NCI-H226 (cell line): ENCODE results near the gene IARS1.

ENCODE experiments used
- DNase-seq: peaks from one replicate; pipeline ENCODE4 v3.0.0-alpha.2; 2015

Gene IARS1

DNA sequence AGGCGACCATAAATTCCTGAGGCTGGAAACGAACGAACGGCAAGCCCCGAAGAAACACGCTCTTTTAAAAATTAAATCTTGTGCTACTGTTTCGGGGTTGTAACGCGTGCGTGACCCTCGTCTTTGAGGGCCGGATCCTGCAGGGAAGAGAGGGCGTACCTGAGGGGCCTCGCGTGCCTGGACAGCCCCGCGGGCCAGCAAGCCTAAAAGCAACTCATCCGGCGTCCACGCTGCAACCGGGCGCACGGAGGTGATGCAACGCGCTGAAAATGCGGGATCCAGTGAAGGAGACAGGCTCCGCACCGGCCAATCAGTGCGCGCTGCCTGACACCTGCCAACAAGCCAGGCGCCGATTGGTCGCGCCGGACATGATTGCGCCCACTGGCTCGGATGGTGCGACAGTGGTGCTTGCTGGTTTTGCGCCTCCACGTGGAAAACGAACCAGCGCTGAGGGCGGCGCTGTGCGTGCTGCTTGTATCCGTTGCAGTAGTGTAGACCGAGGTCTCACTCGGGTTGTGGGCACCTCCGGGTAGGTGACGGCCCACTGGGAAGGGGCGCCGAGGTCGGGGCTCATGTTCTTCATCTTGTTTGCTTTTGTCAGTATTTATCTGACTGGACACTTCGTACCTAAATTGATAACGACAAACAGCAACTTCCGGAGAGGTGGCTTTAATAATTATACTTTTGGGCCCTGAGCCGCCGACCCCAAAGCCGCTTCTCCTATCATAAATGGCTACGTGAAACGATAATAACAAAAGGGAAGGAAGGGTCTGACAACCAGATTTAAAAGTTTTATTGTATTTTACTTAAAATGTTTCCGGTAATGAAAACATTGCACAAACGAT, at the start of gene IARS1:
IARS1 (minus strand) TSS at position 246 of the 845 bp plus-strand sequence. CDS start 4,278 bp downstream, outside the sequence.
- DNase-seq, result peak; percentile 98

DNA sequence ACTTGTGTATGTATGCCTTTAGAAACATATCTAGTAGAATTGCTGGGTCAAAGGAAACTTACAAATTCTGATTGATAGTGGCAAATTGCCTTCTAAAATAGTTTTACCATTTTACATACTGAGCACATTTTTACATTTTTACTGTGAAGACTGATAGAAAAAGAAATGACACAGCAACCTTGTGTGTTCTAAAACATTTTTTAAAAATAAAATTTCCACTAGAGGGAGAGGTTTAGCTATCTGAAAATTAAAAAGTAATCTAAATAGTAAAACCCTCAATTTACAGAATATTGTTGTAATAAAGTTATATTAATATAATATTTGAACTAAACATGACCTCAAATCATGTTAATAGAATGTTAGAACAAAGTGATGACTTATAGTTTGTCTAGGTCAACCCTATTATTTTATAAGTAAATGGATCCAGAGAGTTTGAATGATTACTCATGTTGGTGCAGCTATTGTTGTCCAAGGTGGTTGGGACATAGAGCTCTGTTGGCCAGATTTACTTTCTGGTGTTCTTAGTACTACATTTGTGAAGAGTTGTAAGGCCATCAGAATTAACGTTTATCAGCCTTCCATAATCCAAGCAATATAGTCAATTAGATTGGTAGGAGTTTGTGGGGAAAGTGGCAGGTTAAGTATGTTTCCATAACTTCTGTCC, 49.5 kb upstream of the IARS1 start:
- DNase-seq, result no peak

DNA sequence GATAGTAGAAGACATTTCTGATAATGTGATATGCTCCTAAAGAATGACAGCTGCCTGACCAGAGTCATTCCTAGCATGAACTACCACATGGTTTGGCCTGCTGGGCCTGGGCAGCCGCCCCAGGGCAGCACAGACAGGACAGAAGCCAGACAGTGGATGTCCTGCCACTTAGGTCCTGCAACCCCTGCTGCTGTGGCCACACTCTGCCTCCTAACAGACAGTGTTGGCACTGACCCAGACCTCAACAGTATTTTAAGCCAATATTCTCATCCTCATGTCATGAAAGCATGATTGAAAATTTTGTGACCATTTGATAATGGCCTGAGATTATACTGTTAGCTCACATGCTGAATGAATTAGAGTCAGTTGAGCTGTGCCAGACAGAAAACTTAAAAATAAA, 48.1 kb upstream of the IARS1 start:
- DNase-seq, result no peak

DNA sequence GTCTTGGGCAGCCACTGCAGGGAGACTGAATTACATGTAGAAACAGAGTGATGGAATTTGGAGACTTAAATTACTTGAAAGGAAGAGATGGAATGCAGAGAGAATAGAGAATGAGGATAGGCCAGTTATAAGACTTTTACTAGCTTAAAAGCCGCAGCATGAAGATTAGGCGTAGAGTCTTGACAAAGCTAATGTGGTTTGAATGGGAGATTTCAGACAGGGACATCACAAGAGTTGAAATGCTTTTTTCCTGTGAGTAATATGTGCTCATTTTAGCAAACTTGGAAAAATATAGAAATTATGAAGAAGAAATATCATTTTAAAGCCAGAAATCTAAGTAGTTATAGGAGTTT, 39.8 kb upstream of the IARS1 start:
- DNase-seq, result no peak

DNA sequence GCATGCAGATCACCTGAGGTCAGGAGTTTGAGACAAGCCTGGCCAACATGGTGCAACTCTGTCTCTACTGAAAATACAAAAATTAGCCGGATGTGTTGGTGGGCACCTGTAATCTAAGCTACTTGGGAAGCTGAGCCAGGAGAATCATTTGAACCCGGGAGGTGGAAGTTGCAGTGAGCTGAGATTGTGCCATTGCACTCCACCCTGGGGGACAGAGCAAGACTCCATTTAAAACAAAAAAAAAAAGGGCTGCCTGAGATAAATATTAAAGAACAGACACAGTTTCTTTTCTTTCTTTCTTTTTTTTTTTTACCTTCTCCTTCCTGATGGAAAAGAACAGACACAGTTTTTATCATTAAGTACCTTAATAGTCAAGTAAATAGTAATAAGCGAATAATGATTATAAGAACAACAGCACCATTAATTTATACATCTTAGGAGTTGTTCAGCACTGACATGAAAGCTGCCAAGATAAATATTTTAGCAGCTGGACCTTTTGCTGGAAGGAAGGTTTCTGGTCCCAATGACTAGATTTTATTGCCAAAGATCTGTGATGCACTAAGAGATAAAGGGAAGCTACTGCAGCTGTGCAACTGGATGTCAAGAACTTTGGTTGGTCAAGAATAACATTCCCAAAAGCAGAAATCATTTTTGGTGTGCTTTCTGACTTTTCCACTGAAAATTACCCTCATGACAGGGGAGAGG, 39.2 kb upstream of the IARS1 start:
- DNase-seq, result no peak

DNA sequence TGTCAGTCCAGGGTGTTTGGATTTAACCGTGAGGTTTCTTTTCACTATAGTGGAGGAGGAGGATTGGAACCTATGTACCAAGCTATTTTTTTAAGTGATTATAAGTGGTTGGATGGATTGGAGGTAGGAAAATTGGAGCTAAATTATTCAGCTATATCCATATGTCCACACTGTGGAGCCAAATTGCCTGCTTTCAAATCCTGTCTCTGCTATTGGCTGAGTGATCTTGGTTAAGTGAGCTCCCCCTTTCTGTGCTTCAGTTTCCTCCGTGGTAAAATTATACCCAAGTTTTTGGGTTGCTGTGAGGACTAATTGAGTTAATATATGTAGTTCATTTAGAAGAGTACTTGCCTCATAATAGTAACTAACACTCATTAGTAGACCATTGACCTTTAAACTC, 34.7 kb upstream of the IARS1 start:
- DNase-seq, result peak; percentile 31

DNA sequence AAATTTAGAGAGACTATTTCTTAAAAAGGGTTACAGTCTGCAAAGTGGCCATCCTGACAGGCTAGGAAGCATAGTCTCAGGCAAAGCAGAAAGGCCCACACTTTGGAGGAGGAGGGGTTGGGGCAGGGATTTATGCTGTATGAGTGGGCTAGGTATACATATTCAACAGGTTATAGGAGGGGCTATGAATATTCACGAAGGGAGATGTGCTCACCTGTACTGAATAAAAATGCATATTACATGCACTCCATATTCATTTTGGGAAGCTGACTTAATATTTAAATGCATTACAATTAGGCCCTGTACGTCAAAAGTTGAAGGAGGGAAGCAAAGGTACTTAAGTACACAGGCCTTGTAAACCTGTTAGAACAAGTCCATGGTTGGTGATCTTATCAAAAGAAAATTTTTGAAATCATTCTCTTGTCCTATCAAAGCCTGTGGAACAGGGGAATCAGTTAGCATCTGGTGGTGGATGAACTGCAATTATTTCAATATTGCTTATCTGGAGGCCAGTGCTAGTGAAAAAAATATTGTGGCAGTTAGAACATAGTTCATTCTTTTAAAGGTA, 33.9 kb upstream of the IARS1 start:
- DNase-seq, result no peak

DNA sequence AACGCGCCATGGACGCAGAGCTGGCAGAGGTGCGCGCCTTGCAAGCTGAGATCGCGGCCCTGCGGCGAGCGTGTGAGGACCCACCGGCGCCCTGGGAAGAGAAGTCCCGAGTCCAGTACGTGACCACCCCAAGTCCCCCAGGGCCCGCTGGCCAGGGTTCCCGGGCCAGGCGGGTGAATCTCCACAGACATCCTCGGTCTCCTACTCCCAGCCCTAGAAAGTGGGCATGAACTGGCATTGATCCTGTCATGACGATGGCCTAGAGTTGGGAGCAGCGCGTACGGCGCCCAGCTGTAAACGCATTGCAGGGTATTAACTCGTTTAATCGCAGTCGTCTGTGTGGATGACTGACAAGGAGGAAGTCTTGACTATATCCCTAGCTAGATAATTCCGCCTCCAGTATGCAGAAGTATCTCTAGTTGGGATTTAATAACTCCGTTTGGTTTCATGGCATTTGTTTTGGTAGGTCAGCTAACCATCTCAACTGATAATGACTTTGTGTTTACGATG, 32.5 kb upstream of the IARS1 start:
- DNase-seq, result no peak

DNA sequence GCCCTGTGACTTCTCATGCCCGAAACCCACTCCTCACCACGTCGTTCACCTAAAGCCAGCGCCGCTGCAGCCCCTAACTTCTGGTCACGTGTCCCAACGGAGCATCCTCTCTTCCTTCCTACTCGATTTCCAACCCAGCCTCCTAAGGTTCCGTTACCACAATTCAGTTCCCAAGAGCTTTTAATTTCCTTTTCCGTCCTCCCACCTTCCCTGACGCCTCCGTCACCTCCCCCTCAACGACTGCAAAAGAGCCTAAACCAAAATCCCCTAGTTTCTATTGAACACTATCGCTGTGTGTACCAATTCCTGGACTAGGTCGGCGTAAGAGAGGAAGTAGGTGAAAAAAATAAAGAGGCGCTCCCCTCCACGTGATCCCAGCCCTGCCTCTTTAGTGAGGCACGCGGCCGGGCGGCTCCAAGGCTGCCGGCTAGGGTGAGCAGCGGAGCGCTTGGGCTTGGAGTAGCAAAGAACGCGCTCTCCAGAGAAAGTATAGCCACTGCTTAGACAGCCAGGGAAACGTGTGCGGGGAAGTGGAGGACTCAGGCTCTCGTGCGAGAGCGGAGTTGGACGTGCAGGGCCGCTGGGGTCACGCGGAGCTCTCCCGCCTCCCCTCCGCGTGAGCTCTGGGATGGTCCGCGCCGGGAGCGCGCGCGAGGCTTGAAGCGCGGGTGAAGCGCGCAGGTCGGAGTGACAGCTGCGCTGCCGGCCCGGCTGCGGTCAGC, 31.9 kb upstream of the IARS1 start, which contains the start of the genes CENPP and NOL8:
CENPP (plus strand) TSS at position 685 of the 722 bp plus-strand sequence.
NOL8 (minus strand) TSS at position 82 of the 722 bp plus-strand sequence. CDS start 1,189 bp downstream, outside the sequence.
- DNase-seq, result peak; percentile 84

DNA sequence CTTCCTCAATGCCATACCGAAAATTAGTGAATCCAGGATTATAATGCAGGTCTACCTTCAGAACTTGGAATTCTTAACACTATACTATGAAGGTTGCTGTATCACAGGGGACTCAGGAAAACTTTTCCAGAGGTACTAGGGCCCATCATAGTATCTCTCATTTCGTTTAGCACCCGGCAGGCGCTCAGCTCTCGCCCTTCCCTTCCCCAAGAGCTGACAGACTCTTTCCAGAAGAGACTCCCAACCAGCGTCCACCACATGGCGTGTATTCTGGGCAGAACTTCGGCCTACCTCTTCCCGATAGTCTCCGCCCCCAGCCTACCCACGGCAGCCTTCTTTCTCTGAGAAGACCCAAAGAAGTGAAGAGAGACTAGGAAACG, 31.4 kb upstream of the IARS1 start:
- no peak for DNase-seq

DNA sequence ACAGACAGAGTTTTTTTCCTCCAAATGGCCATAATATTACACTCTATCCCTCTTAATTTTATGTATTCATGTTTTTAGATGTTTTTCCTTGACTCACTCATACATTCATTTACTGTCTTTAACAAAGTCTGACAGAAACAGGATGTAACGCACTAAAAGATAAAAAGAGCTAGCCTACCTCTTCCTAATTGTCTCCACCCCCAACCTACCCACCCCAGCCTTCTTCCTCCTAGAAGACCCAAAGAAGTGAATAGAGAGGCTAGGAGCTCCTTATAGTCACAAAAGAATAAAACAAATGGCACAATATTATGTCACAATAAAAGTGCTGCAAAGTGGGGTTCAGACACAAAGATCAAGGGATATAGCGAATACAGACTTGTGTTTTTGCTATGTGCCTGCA, 30.9 kb upstream of the IARS1 start:
- DNase-seq, result no peak

DNA sequence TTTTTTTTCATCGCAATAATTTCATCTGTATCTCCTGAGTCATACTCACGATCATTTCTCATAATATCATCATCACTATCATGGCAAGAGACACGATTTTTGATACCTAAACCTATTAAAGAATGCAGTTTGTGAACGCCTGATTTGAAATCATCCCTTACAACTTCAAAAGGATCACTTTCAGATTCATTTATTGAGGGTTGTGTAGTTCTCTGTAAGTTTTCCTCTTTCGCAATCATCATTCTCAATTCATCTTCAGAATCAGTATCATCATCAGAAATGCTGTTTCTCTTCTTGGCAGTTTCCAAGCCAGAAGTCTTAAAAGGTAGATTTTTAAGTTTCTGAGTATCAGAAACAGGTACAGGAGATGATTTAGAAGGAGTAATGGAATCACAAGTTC, 22.0 kb upstream of the IARS1 start:
- no peak for DNase-seq

DNA sequence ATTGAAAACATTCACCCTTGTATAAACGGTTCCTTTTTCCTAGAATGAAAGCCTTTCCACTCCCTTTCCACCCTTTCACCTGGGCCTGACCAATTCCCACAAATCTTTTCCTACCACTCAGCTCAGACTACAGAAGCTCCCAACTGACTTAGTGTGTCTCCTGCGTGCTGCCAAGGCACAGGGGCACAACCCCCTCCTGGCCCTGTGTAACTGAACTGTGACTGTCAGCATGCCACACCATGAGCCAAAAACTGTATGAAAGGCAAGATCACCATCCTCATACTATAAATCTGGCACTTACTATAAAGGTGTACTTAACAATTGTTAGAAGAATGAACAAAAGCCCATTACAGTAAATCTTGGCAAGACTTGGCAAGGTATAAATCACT, 20.1 kb upstream of the IARS1 start:
- no peak for DNase-seq

DNA sequence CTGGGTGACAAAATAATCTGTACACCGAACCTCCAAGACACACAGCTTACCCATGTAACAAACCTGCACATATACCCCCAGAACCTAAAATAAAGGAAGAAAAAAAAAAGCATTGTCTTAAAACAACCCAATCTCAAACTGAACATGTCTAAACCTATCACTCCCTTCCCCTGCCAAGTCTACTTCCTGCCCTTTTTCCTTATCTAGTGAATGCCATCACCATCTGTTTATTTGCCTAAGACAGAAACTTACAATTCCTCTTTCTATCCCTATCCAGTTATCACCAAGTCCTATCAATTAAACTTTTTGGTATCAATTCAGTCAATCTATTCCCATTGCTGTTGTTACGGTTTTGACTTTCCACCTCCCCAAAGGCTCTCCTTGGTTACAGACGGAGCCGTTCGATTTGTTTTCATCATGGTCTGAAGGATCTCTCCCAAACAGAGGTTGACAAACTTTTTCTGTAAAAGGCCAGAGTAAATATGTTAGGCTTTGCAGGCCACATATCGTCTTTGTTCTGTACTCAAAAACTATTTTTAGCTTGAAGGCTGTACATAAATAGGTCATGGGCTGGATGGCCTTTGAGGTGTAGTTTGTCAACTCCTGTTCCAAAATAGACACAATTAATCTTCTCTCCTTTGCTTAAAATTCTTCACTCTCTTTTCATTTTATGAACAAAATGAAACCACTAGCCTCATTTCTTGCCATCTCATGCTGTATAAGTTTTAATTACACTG, 19.6 kb upstream of the IARS1 start:
- peak; percentile 3 for DNase-seq

DNA sequence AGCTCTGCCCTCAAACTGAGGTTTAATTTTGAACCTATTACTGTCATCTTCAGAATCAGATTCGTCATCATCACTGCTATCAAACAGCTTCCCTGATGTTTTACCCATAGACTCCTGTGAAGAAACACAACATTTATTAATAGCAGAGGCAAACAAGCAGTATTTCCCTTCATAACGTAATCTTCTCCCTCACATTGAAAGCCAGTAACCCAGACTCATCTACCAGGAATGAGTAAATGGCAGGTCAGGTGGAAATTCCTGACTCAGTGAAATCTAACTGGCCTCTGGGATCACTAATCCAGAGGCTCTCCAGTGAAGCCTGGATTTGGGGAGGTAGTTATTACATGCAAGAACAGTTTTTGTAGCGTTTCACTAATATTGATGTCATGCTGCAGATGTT, 17.1 kb upstream of the IARS1 start:
- no peak for DNase-seq

DNA sequence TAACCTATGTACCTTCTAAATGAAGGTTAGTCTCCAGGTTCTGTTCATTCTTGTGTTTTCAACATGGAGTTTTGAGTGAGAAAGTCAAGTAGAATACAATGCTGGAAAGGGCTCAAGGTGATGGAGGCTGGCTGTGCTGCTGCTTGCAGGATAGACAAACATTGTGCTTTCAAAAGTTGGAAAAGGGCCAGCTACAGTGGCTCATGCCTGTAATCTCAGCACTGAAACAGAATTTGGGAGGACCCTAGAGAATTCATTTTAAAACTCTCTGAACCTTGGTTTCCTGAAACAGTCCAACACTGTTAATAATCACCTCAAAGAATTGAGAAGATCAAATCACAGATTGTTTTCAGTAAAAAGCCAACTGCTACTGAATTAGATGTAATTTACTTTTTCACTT, 15.4 kb upstream of the IARS1 start:
- DNase-seq, result no peak

DNA sequence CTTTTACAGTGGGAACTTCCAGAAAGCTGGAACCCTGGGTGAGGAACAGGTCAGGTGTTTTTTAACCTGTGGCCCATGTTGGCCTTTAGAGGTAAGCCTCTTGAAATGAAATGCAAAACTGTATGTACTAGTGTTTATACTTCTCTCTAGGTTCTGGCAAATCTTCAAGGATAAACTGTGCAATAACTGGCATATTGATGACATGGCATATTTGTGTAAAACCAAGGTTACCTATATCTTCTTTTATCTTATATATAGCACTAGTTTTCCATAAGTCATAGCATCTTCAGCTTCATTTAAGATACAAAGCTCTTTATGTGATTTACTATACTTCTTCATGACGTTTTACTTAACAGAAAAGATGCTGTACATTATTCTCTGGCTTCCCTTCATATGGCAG, 7.4 kb upstream of the IARS1 start:
- no peak for DNase-seq

DNA sequence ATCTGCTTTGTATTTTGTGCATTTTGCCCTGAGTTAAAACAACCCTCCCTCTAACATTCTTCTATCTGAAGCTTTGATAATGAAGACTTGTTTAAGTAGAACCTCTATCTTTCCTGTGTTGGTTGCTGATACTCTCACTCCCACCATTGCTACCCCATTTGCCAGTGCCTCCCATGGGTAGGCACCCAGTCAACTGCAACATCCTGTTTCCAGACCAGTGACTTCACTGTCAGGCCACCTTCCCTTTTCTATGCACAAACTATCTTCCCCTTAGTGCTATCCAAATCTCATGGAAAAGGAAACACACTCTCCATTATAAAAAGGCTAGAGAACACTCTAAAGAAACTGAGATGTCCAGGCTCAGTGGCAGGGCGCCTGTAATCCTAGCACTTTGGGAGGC, 5.6 kb upstream of the IARS1 start:
- no peak for DNase-seq

DNA sequence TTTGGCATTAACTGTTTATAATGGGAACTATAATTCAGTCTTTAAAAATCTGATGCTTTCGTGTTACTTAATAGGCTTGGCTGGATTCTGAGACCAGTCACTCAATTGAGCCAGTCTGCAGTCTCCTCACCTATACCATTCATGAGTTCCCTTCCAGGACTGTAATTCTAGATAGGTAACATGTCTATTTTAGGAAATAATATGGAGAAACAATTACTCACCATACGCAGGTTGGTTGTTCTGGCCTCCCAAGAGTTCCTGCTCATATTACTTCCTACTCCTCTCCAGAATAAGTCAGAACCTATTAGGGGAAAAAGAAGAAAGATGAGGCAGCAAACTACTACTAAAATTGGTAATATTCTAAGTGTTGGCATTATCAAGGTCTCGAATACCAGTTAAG, 4.5 kb upstream of the IARS1 start:
- no peak for DNase-seq

DNA sequence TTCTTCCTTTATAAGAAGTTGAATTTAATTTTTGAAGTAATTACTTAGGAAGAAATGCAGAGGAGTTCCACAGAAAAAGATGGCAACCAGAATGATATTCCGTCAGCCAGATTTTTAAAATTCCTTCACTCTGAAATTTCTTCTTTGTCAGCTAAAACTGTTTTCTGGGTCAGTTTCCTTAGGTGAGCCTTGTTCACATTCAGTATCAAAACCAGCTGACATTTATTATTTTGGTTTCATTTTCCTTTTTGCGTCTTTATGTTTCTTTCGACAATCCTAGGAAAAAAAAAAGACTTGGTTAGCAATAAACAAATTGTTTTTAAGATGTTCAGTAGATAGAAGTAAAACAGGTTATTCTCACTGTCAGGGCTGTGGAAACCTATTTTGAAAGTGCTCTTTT, 4.1 kb upstream of the IARS1 start:
- DNase-seq, result no peak

DNA sequence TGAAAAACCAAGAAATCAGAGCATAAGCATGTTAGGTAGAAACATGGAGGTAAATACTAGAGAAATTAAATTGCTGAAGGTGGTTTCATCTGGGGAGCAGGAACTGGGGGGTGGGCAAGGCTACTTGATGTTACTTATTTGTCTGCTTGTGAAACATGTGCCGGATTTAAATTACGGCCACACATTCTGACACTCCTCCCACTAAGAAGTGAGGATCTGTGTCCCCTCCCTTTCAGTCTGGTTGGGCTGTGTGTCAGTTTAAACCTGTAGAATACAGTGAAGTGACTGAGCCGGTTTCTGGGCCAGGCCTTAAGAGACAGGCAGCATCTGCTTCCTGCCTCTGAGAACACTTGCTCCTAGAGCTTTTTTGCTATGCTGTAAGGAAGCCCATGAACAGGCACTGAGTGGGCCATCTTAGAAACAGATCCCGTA, 2.3 kb upstream of the IARS1 start:
- no peak for DNase-seq
